Sigmoid colon (tissue), 7 donors: Measurements from ENCODE around the gene RBM19. TPM values are rescaled to one million over a fixed set of nuclear protein-coding genes. Genes with fewer than 3 reads are reported as not detected.

Source experiments
- DNase-seq: peaks from one replicate; pipeline ENCODE4 v3.0.0-alpha.2; 2019
- H3K27ac ChIP-seq, 4 donors: fragments of 200-600 bp; sonication (generic); one replicate each; pipeline ENCODE4 v1.5.1; 2016 to 2019; ENCODE audit warnings: mild to moderate bottlenecking in 1 of 4
- H3K27me3 ChIP-seq, 3 donors: fragments of 200-600 bp; sonication (generic); one replicate each; pipeline ENCODE4 v1.5.1; 2019; ENCODE audit warnings: mild to moderate bottlenecking in 1 of 3
- H3K36me3 ChIP-seq, 4 donors: fragments of 200-600 bp; sonication (generic); one replicate each; pipeline ENCODE4 v1.5.1; 2016 to 2019
- H3K4me1 ChIP-seq, 4 donors: fragments of 200-600 bp; sonication (generic); one replicate each; pipeline ENCODE4 v1.5.1; 2017 to 2019
- H3K4me3 ChIP-seq, 4 donors: fragments of 200-600 bp; sonication (generic); one replicate each; pipeline ENCODE4 v1.5.1; 2017 to 2019; ENCODE audit warnings: mild to moderate bottlenecking in 2 of 4, moderate library complexity in 1 of 4
- H3K9me3 ChIP-seq, 4 donors: fragments of 200-600 bp in 3 of 4; sonication (generic) in 3 of 4; one replicate each; pipeline versions ENCODE4 v1.5.1 to v1.6.1; 2013 to 2019
- CTCF ChIP-seq, 4 experiments: fragments of 450-650 bp in 3 of 4; fragments of 200-600 bp in 1 of 4; IDR thresholded peaks; one replicate each; pipeline ENCODE4 v1.5.1; 2016 to 2019; ENCODE audit warnings: antibody characterized with exemption in 4 of 4, mild to moderate bottlenecking in 3 of 4, moderate library complexity in 2 of 4
- EP300 ChIP-seq, 4 donors: sonication (generic); formaldehyde crosslinking; IDR thresholded peaks; one replicate each; pipeline ENCODE4 v1.6.1; 2017; ENCODE audit warnings: antibody characterized with exemption in 4 of 4
- POLR2A ChIP-seq, 2 donors: fragments of 450-650 bp; IDR thresholded peaks; one replicate each; pipeline ENCODE4 v1.6.1; 2016; ENCODE audit warnings: antibody characterized with exemption in 2 of 2, mild to moderate bottlenecking in 2 of 2, moderate library complexity in 2 of 2
- POLR2AphosphoS5 ChIP-seq, 4 donors: sonication (generic); formaldehyde crosslinking; IDR thresholded peaks; one replicate each; pipeline ENCODE4 v1.6.1; 2017; ENCODE audit warnings: antibody characterized with exemption in 4 of 4
- WGBS, 2 donors: extraction: QIAGEN DNeasy Blood & Tissue Kit; methylation state at CpG; one replicate each; pipeline ENCODE4 v1.1.7; 2013; 5-methylcytosine and 5-hydroxymethylcytosine counted together
- intact Hi-C: fragments of 100-400 bp; cut with DNase I; formaldehyde crosslinking; loops from one replicate; pipeline ENCODE4 v1.15.1; 2023
- polyA plus RNA-seq, 3 donors: library from polyadenylated mRNA; stranded (reverse); fragments of 200-250 nt; gene quantifications; one replicate each; pipeline ENCODE4 v1.2.3, GENCODE V29; 2013
- total RNA-seq, 4 donors: library from RNA; depleted of rRNA; stranded (reverse); fragments of >200 nt; gene quantifications; one replicate each; pipeline ENCODE4 v1.1.0, GENCODE V29; 2016
- donor health status: healthy with polysubstance abuse.
- donor health status: Bipolar disorder and iron deficiency.
- donor health status: healthy.

The RBM19 gene
- total and polyA plus RNA-seq, 7 donors: 5.3 to 42.7 (median 23.6) TPM

GRCh38 chr12:113844495-113845210, 121.5 kb downstream of the RBM19 start:
- no peaks in the 10 kb centered on the region for H3K27me3 ChIP-seq
- 90 to 96% methylated on average over 31 of the region's 31 CpGs for WGBS, 2 donors
- H3K27ac ChIP-seq: no peak overlapping the region
- TF ChIP-seq POLR2AphosphoS5 (IDR thresholded peaks at IDR 0.05) (no peak), POLR2A (IDR thresholded peaks at IDR 0.05) (no peak), CTCF (IDR thresholded peaks at IDR 0.05) (no peak)
- peaks cover 0 to 33% (median 4%) of the 10 kb centered on the region in 4 donors for H3K36me3 ChIP-seq
- DNase-seq: no peak
- intact Hi-C loops: no loop called here
- no peaks in the 10 kb centered on the region for H3K9me3 ChIP-seq
- H3K4me1 ChIP-seq: peaks cover 0 to 16% (median 2%) of the 10 kb centered on the region in 4 donors
- H3K4me3 ChIP-seq: no peak overlapping the region

- Histone ChIP-seq H3K27me3 (no peaks in the 10 kb centered on the region), H3K36me3 (peaks cover 0 to 27% (median 4%) of the 10 kb centered on the region in 4 donors), H3K4me1 (peaks cover 0 to 7% (median 0%) of the 10 kb centered on the region in 4 donors), H3K4me3 (no peak overlapping the region), H3K9me3 (no peaks in the 10 kb centered on the region), H3K27ac (no peak overlapping the region)
- intact Hi-C loops: no loop called here
- DNase-seq: no peak
- WGBS, 2 donors: 95 to 97% methylated on average over 4 of the region's 4 CpGs
- no peak for TF ChIP-seq EP300 (IDR thresholded peaks at IDR 0.05)
- no peak for TF ChIP-seq CTCF (IDR thresholded peaks at IDR 0.05)
- no peak for TF ChIP-seq POLR2A (IDR thresholded peaks at IDR 0.05)
- TF ChIP-seq POLR2AphosphoS5 (IDR thresholded peaks at IDR 0.05): no peak
Measured at GRCh38 chr12:113842699-113843098, 123.4 kb downstream of the RBM19 start.

GRCh38 chr12:113841786-113842185, 124.3 kb downstream of the RBM19 start:
- H3K36me3 ChIP-seq: peaks cover 0 to 27% (median 4%) of the 10 kb centered on the region in 4 donors
- DNase-seq: no peak
- no peaks in the 10 kb centered on the region for H3K9me3 ChIP-seq
- H3K4me3 ChIP-seq: no peak overlapping the region
- TF ChIP-seq CTCF (IDR thresholded peaks at IDR 0.05): no peak
- TF ChIP-seq POLR2AphosphoS5 (IDR thresholded peaks at IDR 0.05): no peak
- no peak for TF ChIP-seq EP300 (IDR thresholded peaks at IDR 0.05)
- no peak for TF ChIP-seq POLR2A (IDR thresholded peaks at IDR 0.05)
- peaks cover 0 to 12% (median 0%) of the 10 kb centered on the region in 4 donors for H3K4me1 ChIP-seq
- no peaks in the 10 kb centered on the region for H3K27me3 ChIP-seq
- intact Hi-C loops: no loop called here
- WGBS, 2 donors: 90 to 93% methylated on average over 3 of the region's 3 CpGs
- H3K27ac ChIP-seq: no peak overlapping the region

GRCh38 chr12:113840401-113841042, 125.6 kb downstream of the RBM19 start:
- 93 to 95% methylated on average over 15 of the region's 15 CpGs for WGBS, 2 donors
- H3K27me3 ChIP-seq: no peaks in the 10 kb centered on the region
- H3K27ac ChIP-seq: no peak overlapping the region
- DNase-seq: no peak
- no peaks in the 10 kb centered on the region for H3K9me3 ChIP-seq
- H3K4me1 ChIP-seq: peaks cover 0 to 6% (median 0%) of the 10 kb centered on the region in 4 donors
- TF ChIP-seq CTCF (IDR thresholded peaks at IDR 0.05): no peak
- TF ChIP-seq POLR2A (IDR thresholded peaks at IDR 0.05): no peak
- no peak for TF ChIP-seq POLR2AphosphoS5 (IDR thresholded peaks at IDR 0.05)
- no peak for TF ChIP-seq EP300 (IDR thresholded peaks at IDR 0.05)
- intact Hi-C loops: no loop called here
- no peak overlapping the region for H3K4me3 ChIP-seq
- peaks cover 0 to 27% (median 4%) of the 10 kb centered on the region in 4 donors for H3K36me3 ChIP-seq
